Measurements from ENCODE around the gene DDX27. TPM values are rescaled to one million over a fixed set of nuclear protein-coding genes. Genes with fewer than 3 reads are reported as not detected.

DDX27 gene
- total RNA-seq, 2 donors from 2014 or later = 18.2 to 42.8 TPM

DNA sequence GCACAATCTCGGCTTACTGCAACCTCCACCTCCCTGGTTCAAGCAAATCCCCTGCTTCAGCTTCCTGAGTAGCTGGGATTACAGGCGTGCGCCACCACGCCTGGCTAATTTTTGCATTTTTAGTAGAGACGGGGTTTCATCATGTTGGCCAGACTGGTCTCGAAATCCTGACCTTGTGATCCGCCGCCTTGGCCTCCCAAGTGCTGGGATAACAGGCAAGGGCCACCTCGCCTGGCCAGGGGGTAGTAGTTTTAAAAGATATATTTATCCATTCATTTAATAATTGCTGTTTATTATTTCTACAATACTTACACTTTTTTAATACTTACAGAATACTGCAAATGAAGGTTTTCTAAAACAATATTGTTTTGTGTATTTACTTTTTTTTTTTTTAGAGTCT lies 15.5 kb upstream of the DDX27 start:
- TF ChIP-seq, protein P1, sequence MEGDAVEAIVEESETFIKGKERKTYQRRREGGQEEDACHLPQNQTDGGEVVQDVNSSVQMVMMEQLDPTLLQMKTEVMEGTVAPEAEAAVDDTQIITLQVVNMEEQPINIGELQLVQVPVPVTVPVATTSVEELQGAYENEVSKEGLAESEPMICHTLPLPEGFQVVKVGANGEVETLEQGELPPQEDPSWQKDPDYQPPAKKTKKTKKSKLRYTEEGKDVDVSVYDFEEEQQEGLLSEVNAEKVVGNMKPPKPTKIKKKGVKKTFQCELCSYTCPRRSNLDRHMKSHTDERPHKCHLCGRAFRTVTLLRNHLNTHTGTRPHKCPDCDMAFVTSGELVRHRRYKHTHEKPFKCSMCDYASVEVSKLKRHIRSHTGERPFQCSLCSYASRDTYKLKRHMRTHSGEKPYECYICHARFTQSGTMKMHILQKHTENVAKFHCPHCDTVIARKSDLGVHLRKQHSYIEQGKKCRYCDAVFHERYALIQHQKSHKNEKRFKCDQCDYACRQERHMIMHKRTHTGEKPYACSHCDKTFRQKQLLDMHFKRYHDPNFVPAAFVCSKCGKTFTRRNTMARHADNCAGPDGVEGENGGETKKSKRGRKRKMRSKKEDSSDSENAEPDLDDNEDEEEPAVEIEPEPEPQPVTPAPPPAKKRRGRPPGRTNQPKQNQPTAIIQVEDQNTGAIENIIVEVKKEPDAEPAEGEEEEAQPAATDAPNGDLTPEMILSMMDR (IDR thresholded peaks at IDR 0.05) = no peak
- no peak for TF ChIP-seq POLR2A (IDR thresholded peaks at IDR 0.05)
- no peaks in the 10 kb centered on the region for H3K27me3 ChIP-seq

DNA sequence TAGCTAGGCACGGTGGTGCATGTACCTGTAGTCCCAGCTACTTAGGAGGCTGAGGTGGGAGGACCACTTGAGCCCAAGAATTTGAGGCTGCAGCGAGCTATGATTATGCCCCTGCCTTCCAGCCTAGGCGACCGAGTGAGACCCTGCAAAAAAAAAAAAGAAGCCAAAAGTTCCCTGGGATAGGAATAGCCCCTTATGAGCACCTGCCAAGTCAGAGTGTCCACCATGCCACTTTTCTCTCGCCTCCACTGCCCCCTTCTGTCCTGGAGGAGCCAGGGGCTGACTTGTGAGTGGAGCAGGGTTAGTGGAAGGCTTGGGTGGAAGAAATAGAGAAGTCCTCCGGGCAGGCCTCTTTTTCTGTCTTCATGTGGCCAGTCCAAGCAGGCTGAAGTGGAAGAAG lies 12.1 kb upstream of the DDX27 start:
- H3K4me1 ChIP-seq = peaks cover 19% of the 10 kb centered on the region
- H3K27me3 ChIP-seq = no peaks in the 10 kb centered on the region
- ATAC-seq (no peak), DNase-seq (no peak)
- no peak overlapping the region for H3K27ac ChIP-seq
- no peaks in the 10 kb centered on the region for H3K36me3 ChIP-seq (replicated peaks in 1 of 2; ENCODE audit: insufficient read depth in 1 of 2, low read depth in 2 of 2)
- H3K9me3 ChIP-seq = no peaks in the 10 kb centered on the region
- intact Hi-C loops (cut with DNase I) = no loop called here
- TF ChIP-seq, protein P1 (IDR thresholded peaks at IDR 0.05) = no peak
- no peak for TF ChIP-seq POLR2A (IDR thresholded peaks at IDR 0.05)
- WGBS, 2 donors = 93 to 96% methylated on average over 6 of the region's 6 CpGs
- no peak overlapping the region for H3K4me3 ChIP-seq

More for the DNA sequence above, 15.5 kb upstream of the DDX27 start:
- Histone ChIP-seq H3K36me3 (replicated peaks in 1 of 2; ENCODE audit: insufficient read depth in 1 of 2, low read depth in 2 of 2) (no peaks in the 10 kb centered on the region), H3K9me3 (no peaks in the 10 kb centered on the region), H3K4me3 (no peak overlapping the region), H3K27ac (no peak overlapping the region), H3K4me1 (no peaks in the 10 kb centered on the region)
- DNase-seq (no peak), ATAC-seq (no peak)
- 71 to 93% methylated on average over 9 of the region's 9 CpGs for WGBS, 2 donors
- intact Hi-C loops (cut with DNase I) = no loop called here

DNA sequence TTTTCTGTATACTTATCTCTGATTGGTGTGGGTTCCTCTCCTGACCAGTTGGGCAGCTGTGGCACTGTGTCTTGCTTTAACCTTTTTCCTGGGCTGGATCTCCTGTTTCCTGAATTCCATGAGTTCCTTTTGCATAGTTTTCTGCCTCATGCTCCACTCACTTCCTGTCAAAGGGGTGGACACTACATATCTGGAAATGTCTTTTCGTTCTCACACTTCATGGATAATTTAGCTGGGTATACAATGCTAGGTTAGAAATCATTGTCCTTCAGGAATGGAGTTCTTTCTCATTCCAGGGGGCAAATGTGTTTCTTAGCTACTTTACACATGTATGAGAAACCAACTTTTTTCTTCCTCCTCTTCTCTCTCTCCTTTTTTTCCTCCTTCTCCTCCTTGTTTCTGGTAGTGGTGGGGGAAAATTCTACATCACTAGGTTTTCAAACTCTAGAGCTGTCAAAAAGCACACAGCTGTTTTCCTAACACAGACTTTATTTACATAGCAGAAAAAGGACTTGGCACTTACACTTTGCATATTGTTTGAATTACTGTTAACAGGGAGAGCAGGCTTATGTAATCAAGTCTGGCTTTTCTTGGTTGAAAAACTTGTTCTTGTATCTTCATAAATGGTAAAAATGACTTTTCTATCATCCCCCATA lies 9.0 kb upstream of the DDX27 start:
- H3K4me1 ChIP-seq = peaks cover 19% of the 10 kb centered on the region
- no peaks in the 10 kb centered on the region for H3K9me3 ChIP-seq
- TF ChIP-seq POLR2A (IDR thresholded peaks at IDR 0.05) = no peak
- TF ChIP-seq, protein P1 (IDR thresholded peaks at IDR 0.05) = no peak
- intact Hi-C loops (cut with DNase I) = no loop called here
- ATAC-seq (peak; percentile 91), DNase-seq (no peak)
- 37 to 50% methylated on average over 1 of the region's 1 CpG for WGBS, 2 donors
- no peak overlapping the region for H3K4me3 ChIP-seq
- peak overlapping the region in 3 of 4 donors; percentile 30 to 73 (median 32) for H3K27ac ChIP-seq
- H3K27me3 ChIP-seq = no peaks in the 10 kb centered on the region
- no peaks in the 10 kb centered on the region for H3K36me3 ChIP-seq (replicated peaks in 1 of 2; ENCODE audit: insufficient read depth in 1 of 2, low read depth in 2 of 2)

DNA sequence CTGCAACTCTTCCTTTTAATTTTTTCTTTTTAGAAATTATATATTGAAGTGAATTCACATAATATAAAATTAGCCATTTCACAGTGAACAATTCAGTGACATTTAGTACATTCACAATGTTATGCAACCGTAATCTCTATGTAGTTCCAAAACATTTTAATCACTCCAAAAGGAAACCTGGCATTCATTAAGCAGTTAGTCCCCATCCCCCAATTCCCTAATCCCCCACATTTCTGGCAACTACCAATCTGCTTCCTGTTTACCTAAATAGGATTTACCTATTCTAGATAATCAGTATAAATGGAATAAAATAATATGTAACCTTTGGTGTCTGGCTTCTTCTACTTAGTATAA lies 8.5 kb upstream of the DDX27 start:
- Histone ChIP-seq H3K4me3 (no peak overlapping the region), H3K36me3 (replicated peaks in 1 of 2; ENCODE audit: insufficient read depth in 1 of 2, low read depth in 2 of 2) (no peaks in the 10 kb centered on the region), H3K27ac (peak overlapping the region in 3 of 4 donors; percentile 30 to 73 (median 32)), H3K9me3 (no peaks in the 10 kb centered on the region), H3K4me1 (peaks cover 19% of the 10 kb centered on the region), H3K27me3 (no peaks in the 10 kb centered on the region)
- DNase-seq = no peak
- 16 to 19% methylated on average over 1 of the region's 1 CpG for WGBS, 2 donors
- intact Hi-C loops (cut with DNase I) = no loop called here
- TF ChIP-seq POLR2A (IDR thresholded peaks at IDR 0.05) = no peak
- TF ChIP-seq, protein P1 (IDR thresholded peaks at IDR 0.05) = no peak
- peak; percentile 68 for ATAC-seq

DNA sequence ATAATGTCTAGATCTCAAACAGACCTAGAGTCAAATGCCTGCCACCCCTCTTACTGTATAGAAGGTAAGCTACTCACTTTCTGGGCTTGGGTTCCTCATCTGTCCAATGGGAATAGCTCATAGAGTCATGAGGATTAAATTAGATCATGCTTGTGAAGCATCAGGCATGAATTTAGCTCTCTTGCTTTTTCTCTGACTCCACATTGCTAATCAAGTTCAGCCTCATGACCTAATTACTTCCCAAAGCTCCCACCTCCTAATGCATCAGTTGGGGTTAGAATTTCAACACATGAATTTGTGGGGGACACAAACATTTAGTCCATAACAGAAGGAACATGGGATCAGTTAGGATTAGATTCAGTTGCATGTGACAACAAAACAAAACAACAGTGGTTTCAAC lies 4.6 kb upstream of the DDX27 start:
- DNase-seq (no peak), ATAC-seq (no peak)
- no peak overlapping the region for H3K4me3 ChIP-seq
- H3K27me3 ChIP-seq = no peaks in the 10 kb centered on the region
- no peaks in the 10 kb centered on the region for H3K36me3 ChIP-seq (replicated peaks in 1 of 2; ENCODE audit: insufficient read depth in 1 of 2, low read depth in 2 of 2)
- H3K27ac ChIP-seq = no peak overlapping the region
- TF ChIP-seq, protein P1 (IDR thresholded peaks at IDR 0.05) = no peak
- no peak for TF ChIP-seq POLR2A (IDR thresholded peaks at IDR 0.05)
- H3K9me3 ChIP-seq = no peaks in the 10 kb centered on the region
- peaks cover 31% of the 10 kb centered on the region for H3K4me1 ChIP-seq
- intact Hi-C loops (cut with DNase I) = no loop called here
